ENCODE measurements around the gene CCDC71L. TPM values are rescaled to one million over a fixed set of nuclear protein-coding genes. Genes with fewer than 3 reads are reported as not detected.

The CCDC71L gene
- total and polyA plus RNA-seq, 8 donors, result 1.3 to 92.7 (median 11.4) TPM

- intact Hi-C loops (cut with DNase I; ENCODE audit: low total_unique reads), result no loop called here
- H3K4me1 ChIP-seq, result no peaks in the 10 kb centered on the region
- H3K27me3 ChIP-seq, result no peaks in the 10 kb centered on the region
- no peak overlapping the region for H3K27ac ChIP-seq
- no peaks in the 10 kb centered on the region for H3K36me3 ChIP-seq
- H3K9me3 ChIP-seq, result peaks cover 0 to 7% (median 3%) of the 10 kb centered on the region in 4 donors
- DNase-seq, result no peak
- no peak overlapping the region for H3K4me3 ChIP-seq
- 89 to 95% (median 94%) methylated on average over 5 of the region's 5 CpGs for WGBS, 5 donors
- TF ChIP-seq POLR2AphosphoS5 (IDR thresholded peaks at IDR 0.05), result no peak
- TF ChIP-seq, protein P1, sequence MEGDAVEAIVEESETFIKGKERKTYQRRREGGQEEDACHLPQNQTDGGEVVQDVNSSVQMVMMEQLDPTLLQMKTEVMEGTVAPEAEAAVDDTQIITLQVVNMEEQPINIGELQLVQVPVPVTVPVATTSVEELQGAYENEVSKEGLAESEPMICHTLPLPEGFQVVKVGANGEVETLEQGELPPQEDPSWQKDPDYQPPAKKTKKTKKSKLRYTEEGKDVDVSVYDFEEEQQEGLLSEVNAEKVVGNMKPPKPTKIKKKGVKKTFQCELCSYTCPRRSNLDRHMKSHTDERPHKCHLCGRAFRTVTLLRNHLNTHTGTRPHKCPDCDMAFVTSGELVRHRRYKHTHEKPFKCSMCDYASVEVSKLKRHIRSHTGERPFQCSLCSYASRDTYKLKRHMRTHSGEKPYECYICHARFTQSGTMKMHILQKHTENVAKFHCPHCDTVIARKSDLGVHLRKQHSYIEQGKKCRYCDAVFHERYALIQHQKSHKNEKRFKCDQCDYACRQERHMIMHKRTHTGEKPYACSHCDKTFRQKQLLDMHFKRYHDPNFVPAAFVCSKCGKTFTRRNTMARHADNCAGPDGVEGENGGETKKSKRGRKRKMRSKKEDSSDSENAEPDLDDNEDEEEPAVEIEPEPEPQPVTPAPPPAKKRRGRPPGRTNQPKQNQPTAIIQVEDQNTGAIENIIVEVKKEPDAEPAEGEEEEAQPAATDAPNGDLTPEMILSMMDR (IDR thresholded peaks at IDR 0.05), result no peak
- TF ChIP-seq EP300 (IDR thresholded peaks at IDR 0.05), result no peak
- no peak for TF ChIP-seq POLR2A (IDR thresholded peaks at IDR 0.05)
Observed at GRCh38 chr7:106609416-106609815, 51.5 kb downstream of the CCDC71L start.

DNA sequence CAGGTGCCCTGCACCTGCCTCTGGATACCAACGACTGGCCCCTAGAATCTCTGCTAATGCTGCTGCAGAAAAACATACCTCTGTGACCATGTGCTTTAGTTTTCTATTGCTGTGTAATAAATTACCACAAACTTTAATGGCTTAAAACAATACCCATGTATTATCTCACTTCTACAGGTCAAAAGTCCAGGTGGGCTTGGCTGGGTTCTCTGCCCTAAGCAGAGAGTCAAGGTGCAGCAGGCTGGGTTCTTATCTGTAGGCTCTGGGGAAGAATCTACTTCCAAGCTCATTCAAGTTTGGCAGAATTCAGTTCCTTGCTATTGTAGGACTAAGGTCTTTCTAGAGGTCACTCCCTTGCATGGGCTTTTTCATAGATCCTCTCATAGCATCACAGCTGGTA, 52.3 kb downstream of the CCDC71L start:
- peaks cover 0 to 7% (median 3%) of the 10 kb centered on the region in 4 donors for H3K9me3 ChIP-seq
- WGBS, 5 donors, result 50 to 77% (median 62%) methylated on average over 1 of the region's 1 CpG
- H3K36me3 ChIP-seq, result no peaks in the 10 kb centered on the region
- TF ChIP-seq POLR2AphosphoS5 (IDR thresholded peaks at IDR 0.05) (no peak), POLR2A (IDR thresholded peaks at IDR 0.05) (no peak), EP300 (IDR thresholded peaks at IDR 0.05) (no peak)
- TF ChIP-seq, protein P1 (IDR thresholded peaks at IDR 0.05), result no peak
- DNase-seq, result peak in 1 of 2 donors; percentile 50
- H3K4me1 ChIP-seq, result no peaks in the 10 kb centered on the region
- no peaks in the 10 kb centered on the region for H3K27me3 ChIP-seq
- no peak overlapping the region for H3K4me3 ChIP-seq
- H3K27ac ChIP-seq, result no peak overlapping the region
- intact Hi-C loops (cut with DNase I; ENCODE audit: low total_unique reads), result no loop called here

Other genes starting within 250 kb of the CCDC71L start
- gene PIK3CG, start 204.1 kb upstream of the CCDC71L start, total RNA-seq, result 10 to 100 TPM in 2 of 5 donors, 1 to 10 TPM in 3; 1.7 to 21.9 (median 7.0) TPM
- gene PIK3CG, start 204.1 kb upstream of the CCDC71L start, polyA plus RNA-seq, result 1 to 10 TPM in 1 of 3 donors, under 1 TPM in 2; 0.15 to 1.4 (median 0.87) TPM